Ishikawa (cell line): ENCODE results near the gene FRS3.

Experiments used
- CEBPB ChIP-seq: IDR thresholded peaks from 2 replicates; pipeline ENCODE4 v1.6.1; 2012
- CREB1 ChIP-seq: IDR thresholded peaks from 2 replicates; pipeline ENCODE4 v1.6.1; 2012; ENCODE audit warnings: low read depth
- EGR1 ChIP-seq: IDR thresholded peaks from 2 replicates; pipeline ENCODE4 v1.6.1; 2012
- EP300 ChIP-seq: IDR thresholded peaks from 2 replicates; pipeline ENCODE4 v1.6.1; 2012; ENCODE audit warnings: borderline replicate concordance
- FOXM1 ChIP-seq: IDR thresholded peaks from 2 replicates; pipeline ENCODE4 v1.6.1; 2012; ENCODE audit warnings: low read depth, borderline replicate concordance
- NFIC ChIP-seq: IDR thresholded peaks from 2 replicates; pipeline ENCODE4 v1.6.1; 2012
- RAD21 ChIP-seq: IDR thresholded peaks from 2 replicates; pipeline ENCODE4 v1.6.1; 2012; ENCODE audit warnings: low read depth
- TAF1 ChIP-seq: IDR thresholded peaks from 2 replicates; pipeline ENCODE4 v1.6.1; 2012; ENCODE audit warnings: low read depth, mild to moderate bottlenecking
- TCF12 ChIP-seq: IDR thresholded peaks from 2 replicates; pipeline ENCODE4 v1.6.1; 2012; ENCODE audit warnings: low read depth
- TEAD4 ChIP-seq: IDR thresholded peaks from 2 replicates; pipeline ENCODE4 v1.6.1; 2012
- USF1 ChIP-seq: IDR thresholded peaks from 2 replicates; pipeline ENCODE4 v1.6.1; 2012
- YY1 ChIP-seq: IDR thresholded peaks from 2 replicates; pipeline ENCODE4 v1.6.1; 2012; ENCODE audit warnings: low read depth
- ZBTB7A ChIP-seq: IDR thresholded peaks from 2 replicates; pipeline ENCODE4 v1.6.1; 2012; ENCODE audit warnings: low read depth
- TF ChIP-seq, protein P1 (sequence below): IDR thresholded peaks from 2 replicates; pipeline ENCODE4 v1.6.1; 2012
- TF ChIP-seq, protein P2 (sequence below): IDR thresholded peaks from 2 replicates; pipeline ENCODE4 v1.6.1; 2012; ENCODE audit warnings: low read depth, mild to moderate bottlenecking

Gene FRS3

DNA sequence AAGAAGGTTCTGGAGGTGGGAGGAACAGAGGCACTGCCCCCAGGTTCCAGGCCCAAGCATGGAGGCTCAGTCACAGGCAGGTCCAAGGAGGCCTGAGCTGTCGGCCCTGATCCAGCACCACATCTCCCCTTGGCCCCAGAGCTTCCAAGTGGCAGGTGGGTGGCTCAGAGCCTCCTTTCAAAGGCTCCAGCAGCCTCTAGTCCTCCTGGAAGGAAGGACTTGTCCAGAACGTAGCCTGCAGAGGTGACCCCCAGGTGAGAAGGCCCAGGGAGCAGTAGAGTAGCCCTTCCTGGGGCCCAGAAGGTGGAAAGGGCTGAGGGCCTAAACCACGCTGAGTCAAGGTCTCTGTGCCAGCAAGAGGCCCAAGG is 52.0 kb downstream of the FRS3 start:
- TF ChIP-seq TCF12 = no peak
- TF ChIP-seq TAF1 = no peak
- no peak for TF ChIP-seq TEAD4
- no peak for TF ChIP-seq EP300
- TF ChIP-seq FOXM1 = no peak
- TF ChIP-seq, protein P1, sequence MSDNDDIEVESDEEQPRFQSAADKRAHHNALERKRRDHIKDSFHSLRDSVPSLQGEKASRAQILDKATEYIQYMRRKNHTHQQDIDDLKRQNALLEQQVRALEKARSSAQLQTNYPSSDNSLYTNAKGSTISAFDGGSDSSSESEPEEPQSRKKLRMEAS = no peak
- no peak for TF ChIP-seq NFIC
- no peak for TF ChIP-seq YY1
- TF ChIP-seq RAD21 = no peak
- no peak for TF ChIP-seq ZBTB7A
- TF ChIP-seq EGR1 = no peak
- TF ChIP-seq CREB1 = no peak
- TF ChIP-seq USF1 = no peak
- TF ChIP-seq, protein P2, sequence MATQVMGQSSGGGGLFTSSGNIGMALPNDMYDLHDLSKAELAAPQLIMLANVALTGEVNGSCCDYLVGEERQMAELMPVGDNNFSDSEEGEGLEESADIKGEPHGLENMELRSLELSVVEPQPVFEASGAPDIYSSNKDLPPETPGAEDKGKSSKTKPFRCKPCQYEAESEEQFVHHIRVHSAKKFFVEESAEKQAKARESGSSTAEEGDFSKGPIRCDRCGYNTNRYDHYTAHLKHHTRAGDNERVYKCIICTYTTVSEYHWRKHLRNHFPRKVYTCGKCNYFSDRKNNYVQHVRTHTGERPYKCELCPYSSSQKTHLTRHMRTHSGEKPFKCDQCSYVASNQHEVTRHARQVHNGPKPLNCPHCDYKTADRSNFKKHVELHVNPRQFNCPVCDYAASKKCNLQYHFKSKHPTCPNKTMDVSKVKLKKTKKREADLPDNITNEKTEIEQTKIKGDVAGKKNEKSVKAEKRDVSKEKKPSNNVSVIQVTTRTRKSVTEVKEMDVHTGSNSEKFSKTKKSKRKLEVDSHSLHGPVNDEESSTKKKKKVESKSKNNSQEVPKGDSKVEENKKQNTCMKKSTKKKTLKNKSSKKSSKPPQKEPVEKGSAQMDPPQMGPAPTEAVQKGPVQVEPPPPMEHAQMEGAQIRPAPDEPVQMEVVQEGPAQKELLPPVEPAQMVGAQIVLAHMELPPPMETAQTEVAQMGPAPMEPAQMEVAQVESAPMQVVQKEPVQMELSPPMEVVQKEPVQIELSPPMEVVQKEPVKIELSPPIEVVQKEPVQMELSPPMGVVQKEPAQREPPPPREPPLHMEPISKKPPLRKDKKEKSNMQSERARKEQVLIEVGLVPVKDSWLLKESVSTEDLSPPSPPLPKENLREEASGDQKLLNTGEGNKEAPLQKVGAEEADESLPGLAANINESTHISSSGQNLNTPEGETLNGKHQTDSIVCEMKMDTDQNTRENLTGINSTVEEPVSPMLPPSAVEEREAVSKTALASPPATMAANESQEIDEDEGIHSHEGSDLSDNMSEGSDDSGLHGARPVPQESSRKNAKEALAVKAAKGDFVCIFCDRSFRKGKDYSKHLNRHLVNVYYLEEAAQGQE = no peak
- TF ChIP-seq CEBPB = no peak

DNA sequence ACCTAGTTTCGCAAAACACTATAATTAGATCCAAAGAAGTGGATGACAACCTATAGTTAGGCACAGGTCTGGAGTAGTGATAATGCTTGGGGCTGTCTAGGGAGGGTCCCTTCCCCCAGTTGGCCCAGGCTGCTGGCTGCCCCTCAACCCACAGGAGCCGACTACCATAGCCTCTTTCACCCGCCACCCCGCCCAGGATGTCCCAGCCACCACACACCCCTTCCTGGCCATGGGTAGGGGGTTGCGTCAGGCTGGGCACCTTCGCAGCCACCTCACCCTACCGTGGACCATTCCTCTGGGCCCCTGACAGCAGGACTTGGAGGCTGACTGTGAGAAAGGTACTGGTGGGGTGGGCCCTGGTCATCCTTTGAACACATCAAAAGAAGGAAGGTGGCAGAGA is 52.8 kb downstream of the FRS3 start:
- TF ChIP-seq EP300 = no peak
- TF ChIP-seq NFIC = no peak
- TF ChIP-seq RAD21 = no peak
- no peak for TF ChIP-seq USF1
- TF ChIP-seq CEBPB = no peak
- no peak for TF ChIP-seq FOXM1
- TF ChIP-seq, protein P2 = no peak
- TF ChIP-seq TEAD4 = no peak
- TF ChIP-seq CREB1 = no peak
- no peak for TF ChIP-seq TAF1
- TF ChIP-seq EGR1 = no peak
- no peak for TF ChIP-seq TCF12
- TF ChIP-seq, protein P1 = no peak
- no peak for TF ChIP-seq YY1
- TF ChIP-seq ZBTB7A = no peak

- TF ChIP-seq EGR1 (no peak), NFIC (no peak), RAD21 (no peak), USF1 (no peak)
- TF ChIP-seq, protein P2 = no peak
- TF ChIP-seq, protein P1 = no peak
These were observed 54.9 kb downstream of the FRS3 start for GRCh38 chr6:41724586-41725501.

DNA sequence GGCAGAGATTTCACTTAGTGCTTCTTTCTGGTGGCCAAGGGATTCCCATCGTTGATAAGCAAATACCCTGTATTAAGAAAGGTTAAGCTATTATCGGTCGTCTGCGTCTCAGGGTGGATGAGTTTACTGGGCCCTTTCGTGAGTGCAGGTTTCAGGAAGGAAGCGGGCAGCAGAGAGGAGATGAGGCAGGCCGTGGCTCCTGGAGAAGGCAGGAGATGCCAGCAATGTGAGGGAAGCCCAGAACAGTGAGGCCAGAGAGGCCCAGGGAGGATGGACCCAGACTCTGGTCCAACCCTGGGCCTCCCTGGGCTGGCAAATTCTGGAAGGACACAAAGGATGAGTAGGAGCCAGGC is 55.5 kb downstream of the FRS3 start:
- TF ChIP-seq, protein P2 = no peak
- TF ChIP-seq EGR1 = no peak
- TF ChIP-seq RAD21 = no peak
- no peak for TF ChIP-seq TCF12
- TF ChIP-seq USF1 = no peak
- no peak for TF ChIP-seq TEAD4
- TF ChIP-seq, protein P1 = no peak
- TF ChIP-seq ZBTB7A = no peak
- no peak for TF ChIP-seq EP300
- TF ChIP-seq TAF1 = no peak
- TF ChIP-seq CEBPB = no peak
- no peak for TF ChIP-seq NFIC
- TF ChIP-seq FOXM1 = no peak
- no peak for TF ChIP-seq CREB1
